ENCODE measurements around the gene STAT6. TPM values are rescaled to one million over a fixed set of nuclear protein-coding genes. Genes with fewer than 3 reads are reported as not detected.

STAT6 gene
- total RNA-seq, 1 donor from 2014 or later: 167 TPM

GRCh38 chr12:57072661-57073060, 38.5 kb downstream of the STAT6 start:
- H3K36me3 Mint-ChIP-seq: peaks cover 6% of the 10 kb centered on the region
- H3K27ac Mint-ChIP-seq: peak overlapping the region; percentile 84
- DNase-seq (ENCODE audit: low spot score in 2 of 2, unreplicated experiment in 2 of 2): no peak
- no peak for TF ChIP-seq CTCF (IDR thresholded peaks at IDR 0.05; ENCODE audit: unreplicated experiment)
- no peaks in the 10 kb centered on the region for H3K27me3 Mint-ChIP-seq (ENCODE audit: low read depth)
- H3K9me3 Mint-ChIP-seq: no peaks in the 10 kb centered on the region
- H3K4me3 Mint-ChIP-seq: no peak overlapping the region
- peaks cover 12% of the 10 kb centered on the region for H3K4me1 Mint-ChIP-seq

- peak overlapping the region; percentile 92 for H3K27ac Mint-ChIP-seq
- peak; percentile 87 for TF ChIP-seq CTCF (IDR thresholded peaks at IDR 0.05; ENCODE audit: unreplicated experiment)
- no peaks in the 10 kb centered on the region for H3K27me3 Mint-ChIP-seq (ENCODE audit: low read depth)
- DNase-seq (ENCODE audit: low spot score in 2 of 2, unreplicated experiment in 2 of 2): peak in 1 of 2 experiments; percentile 53
- H3K9me3 Mint-ChIP-seq: no peaks in the 10 kb centered on the region
- no peak overlapping the region for H3K4me3 Mint-ChIP-seq
- peaks cover 13% of the 10 kb centered on the region for H3K36me3 Mint-ChIP-seq
- peaks cover 8% of the 10 kb centered on the region for H3K4me1 Mint-ChIP-seq
Measured at GRCh38 chr12:57069523-57069922, 41.6 kb downstream of the STAT6 start.

GRCh38 chr12:57066245-57066644, 44.9 kb downstream of the STAT6 start:
- H3K9me3 Mint-ChIP-seq: no peaks in the 10 kb centered on the region
- peaks cover 7% of the 10 kb centered on the region for H3K4me1 Mint-ChIP-seq
- no peak overlapping the region for H3K27ac Mint-ChIP-seq
- H3K36me3 Mint-ChIP-seq: peaks cover 13% of the 10 kb centered on the region
- H3K27me3 Mint-ChIP-seq (ENCODE audit: low read depth): no peaks in the 10 kb centered on the region
- DNase-seq (ENCODE audit: low spot score in 2 of 2, unreplicated experiment in 2 of 2): no peak
- no peak overlapping the region for H3K4me3 Mint-ChIP-seq
- TF ChIP-seq CTCF (IDR thresholded peaks at IDR 0.05; ENCODE audit: unreplicated experiment): no peak

GRCh38 chr12:57063991-57064685, 47.0 kb downstream of the STAT6 start:
- Mint-ChIP-seq H3K4me3 (no peak overlapping the region), H3K27ac (no peak overlapping the region), H3K27me3 (ENCODE audit: low read depth) (no peaks in the 10 kb centered on the region), H3K36me3 (peaks cover 15% of the 10 kb centered on the region), H3K9me3 (no peaks in the 10 kb centered on the region), H3K4me1 (no peaks in the 10 kb centered on the region)
- TF ChIP-seq CTCF (IDR thresholded peaks at IDR 0.05; ENCODE audit: unreplicated experiment): no peak
- no peak for DNase-seq (ENCODE audit: low spot score in 2 of 2, unreplicated experiment in 2 of 2)

GRCh38 chr12:57058454-57058853, 52.7 kb downstream of the STAT6 start:
- peaks cover 11% of the 10 kb centered on the region for H3K36me3 Mint-ChIP-seq
- no peak for DNase-seq (ENCODE audit: low spot score in 2 of 2, unreplicated experiment in 2 of 2)
- no peaks in the 10 kb centered on the region for H3K27me3 Mint-ChIP-seq (ENCODE audit: low read depth)
- no peaks in the 10 kb centered on the region for H3K4me1 Mint-ChIP-seq
- H3K27ac Mint-ChIP-seq: no peak overlapping the region
- H3K9me3 Mint-ChIP-seq: peaks cover 4% of the 10 kb centered on the region
- H3K4me3 Mint-ChIP-seq: no peak overlapping the region
- TF ChIP-seq CTCF (IDR thresholded peaks at IDR 0.05; ENCODE audit: unreplicated experiment): no peak

Measured in mesothelial cell of epicardium (in vitro differentiated cells).